Measurements from ENCODE around the gene ZNF10.

DNA sequence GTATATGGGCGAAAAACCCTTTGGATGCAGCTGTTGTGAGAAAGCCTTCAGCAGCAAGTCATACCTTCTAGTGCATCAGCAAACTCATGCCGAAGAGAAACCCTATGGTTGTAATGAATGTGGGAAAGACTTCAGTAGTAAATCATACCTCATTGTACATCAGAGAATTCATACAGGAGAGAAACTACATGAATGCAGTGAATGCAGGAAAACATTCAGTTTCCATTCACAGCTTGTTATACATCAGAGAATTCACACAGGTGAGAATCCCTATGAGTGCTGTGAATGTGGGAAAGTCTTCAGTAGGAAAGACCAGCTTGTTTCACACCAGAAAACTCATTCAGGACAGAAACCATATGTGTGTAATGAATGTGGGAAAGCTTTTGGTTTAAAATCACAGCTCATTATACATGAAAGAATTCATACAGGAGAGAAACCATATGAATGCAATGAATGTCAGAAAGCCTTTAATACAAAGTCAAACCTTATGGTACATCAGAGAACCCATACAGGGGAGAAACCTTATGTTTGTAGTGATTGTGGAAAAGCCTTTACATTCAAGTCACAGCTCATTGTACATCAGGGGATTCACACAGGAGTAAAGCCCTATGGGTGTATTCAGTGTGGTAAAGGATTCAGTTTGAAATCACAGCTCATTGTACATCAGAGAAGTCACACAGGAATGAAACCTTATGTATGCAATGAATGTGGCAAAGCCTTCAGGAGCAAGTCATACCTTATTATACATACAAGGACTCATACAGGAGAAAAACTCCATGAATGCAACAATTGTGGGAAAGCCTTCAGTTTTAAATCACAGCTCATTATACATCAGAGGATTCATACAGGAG is 72.3 kb downstream of the ZNF10 start:
- TF ChIP-seq CTCF (IDR thresholded peaks at IDR 0.05; ENCODE audit: control extremely low read depth in 1 of 3, insufficient read depth in 1 of 3, low read depth in 1 of 3, low read length in 3 of 3) (no peak), GTF2F1 (IDR thresholded peaks at IDR 0.05; ENCODE audit: borderline replicate concordance, low read depth, low read length) (no peak), YY1 (IDR thresholded peaks at IDR 0.05; ENCODE audit: low read depth, low read length) (no peak), EZH2 (IDR thresholded peaks at IDR 0.05; ENCODE audit: low read depth, low read length, severe bottlenecking) (no peak), ZNF274 (IDR thresholded peaks at IDR 0.05; ENCODE audit: borderline replicate concordance, extremely low read depth, low read length) (no peak), CREB1 (IDR thresholded peaks at IDR 0.05) (no peak), RFX5 (IDR thresholded peaks at IDR 0.05; ENCODE audit: borderline replicate concordance, low read depth, low read length) (no peak), SRF (IDR thresholded peaks at IDR 0.05; ENCODE audit: low read depth, low read length) (no peak), POLR2AphosphoS5 (IDR thresholded peaks at IDR 0.05; ENCODE audit: low read depth, low read length) (no peak), TAF1 (IDR thresholded peaks at IDR 0.05; ENCODE audit: low read depth, low read length) (no peak)

Data from H1 (cell line).